H9 (cell line): ENCODE measurements around the gene HS6ST1. TPM values are rescaled to one million over a fixed set of nuclear protein-coding genes. Genes with fewer than 3 reads are reported as not detected.

Experiments used
- DNase-seq: peaks from one replicate; pipeline ENCODE4 v3.0.0-alpha.2; 2017
- H2AFZ ChIP-seq: one replicate; pipeline ENCODE4 v1.6.1; 2013; ENCODE audit warnings: mild to moderate bottlenecking, low read length, control low read depth, moderate library complexity
- H2AK5ac ChIP-seq: 2 replicates; pipeline ENCODE4 v1.6.1; 2013; ENCODE audit warnings: low read length, control low read depth, mixed read lengths; ENCODE audit not compliant: insufficient read length
- H2BK120ac ChIP-seq: one replicate; pipeline ENCODE4 v1.6.1; 2013; ENCODE audit warnings: low read depth, mild to moderate bottlenecking, low read length, control low read depth, inconsistent platforms; ENCODE audit not compliant: poor library complexity, severe bottlenecking
- H2BK12ac ChIP-seq: 2 replicates; pipeline ENCODE4 v1.6.1; 2013; ENCODE audit warnings: low read length, control low read depth, mixed read lengths, low read depth; ENCODE audit not compliant: insufficient read length
- H2BK15ac ChIP-seq: 2 replicates; pipeline ENCODE4 v1.6.1; 2013; ENCODE audit warnings: low read depth, low read length, control low read depth
- H2BK20ac ChIP-seq: one replicate; pipeline ENCODE4 v1.6.1; 2013; ENCODE audit warnings: low read depth, mild to moderate bottlenecking, low read length, control low read depth, inconsistent platforms; ENCODE audit not compliant: poor library complexity, severe bottlenecking
- H2BK5ac ChIP-seq: 2 replicates; pipeline ENCODE4 v1.6.1; 2013; ENCODE audit warnings: low read length, control low read depth, mixed read lengths; ENCODE audit not compliant: insufficient read length
- H3K14ac ChIP-seq: 2 replicates; pipeline ENCODE4 v1.6.1; 2013; ENCODE audit warnings: low read length, control low read depth; ENCODE audit not compliant: insufficient read depth
- H3K18ac ChIP-seq: 2 replicates; pipeline ENCODE4 v1.6.1; 2013; ENCODE audit warnings: low read depth, mild to moderate bottlenecking, mixed read lengths, low read length, control low read depth; ENCODE audit not compliant: insufficient read length
- H3K23ac ChIP-seq: 2 replicates; pipeline ENCODE4 v1.6.1; 2013; ENCODE audit warnings: low read length, control low read depth, mixed read lengths, low read depth; ENCODE audit not compliant: insufficient read length
- H3K23me2 ChIP-seq: 2 replicates; pipeline ENCODE4 v1.6.1; 2013; ENCODE audit warnings: low read depth, mild to moderate bottlenecking, mixed read lengths, low read length, control low read depth; ENCODE audit not compliant: insufficient read length, poor library complexity, severe bottlenecking
- H3K27ac ChIP-seq: 2 replicates; pipeline ENCODE4 v1.5.1; 2013; ENCODE audit warnings: low read length, control low read depth, mixed read lengths, low read depth; ENCODE audit not compliant: insufficient read length
- H3K27me3 ChIP-seq: 2 replicates; pipeline ENCODE4 v1.6.1; 2013; ENCODE audit warnings: low read length, control low read depth, inconsistent platforms; ENCODE audit not compliant: insufficient read depth
- H3K4ac ChIP-seq: 2 replicates; pipeline ENCODE4 v1.6.1; 2013; ENCODE audit warnings: low read depth, mild to moderate bottlenecking, control low read depth, inconsistent platforms, low read length, moderate library complexity
- H3K4me1 ChIP-seq: 2 replicates; pipeline ENCODE4 v1.6.1; 2013; ENCODE audit warnings: low read length, control low read depth, inconsistent platforms; ENCODE audit not compliant: insufficient read depth
- H3K4me2 ChIP-seq: 2 replicates; pipeline ENCODE4 v1.6.1; 2013; ENCODE audit warnings: low read length, control low read depth, mixed read lengths; ENCODE audit not compliant: insufficient read length, insufficient read depth
- H3K56ac ChIP-seq: 2 replicates; pipeline ENCODE4 v1.6.1; 2013; ENCODE audit warnings: low read depth, mild to moderate bottlenecking, mixed read lengths, low read length, control low read depth; ENCODE audit not compliant: insufficient read length
- H3K79me1 ChIP-seq: 2 replicates; pipeline ENCODE4 v1.6.1; 2013; ENCODE audit warnings: low read depth, mild to moderate bottlenecking, moderate library complexity, low read length, control low read depth, inconsistent platforms; ENCODE audit not compliant: insufficient read depth, poor library complexity, severe bottlenecking
- H3K79me2 ChIP-seq: 2 replicates; pipeline ENCODE4 v1.6.1; 2013; ENCODE audit warnings: low read length, control low read depth, inconsistent platforms; ENCODE audit not compliant: insufficient read depth
- H3K9ac ChIP-seq: 2 replicates; pipeline ENCODE4 v1.6.1; 2013; ENCODE audit warnings: low read length, control low read depth, mixed read lengths; ENCODE audit not compliant: insufficient read length; ENCODE audit errors: extremely low read depth
- H3K9me3 ChIP-seq: one replicate; pipeline ENCODE4 v1.6.1; 2013; ENCODE audit warnings: low read depth, low read length, inconsistent platforms; ENCODE audit not compliant: control insufficient read depth
- H3T11ph ChIP-seq: one replicate; pipeline ENCODE4 v1.6.1; 2013; ENCODE audit warnings: mild to moderate bottlenecking, low read length, control low read depth, inconsistent platforms
- H4K20me1 ChIP-seq: one replicate; pipeline ENCODE4 v1.6.1; 2013; ENCODE audit not compliant: control insufficient read depth, insufficient read length, insufficient read depth
- H4K5ac ChIP-seq: 2 replicates; pipeline ENCODE4 v1.6.1; 2013; ENCODE audit warnings: low read depth, mild to moderate bottlenecking, mixed read lengths, low read length, control low read depth; ENCODE audit not compliant: insufficient read length
- H4K8ac ChIP-seq: replicated peaks from 2 replicates; pipeline ENCODE4 v1.6.1; 2013; ENCODE audit warnings: low read length, control low read depth, mixed read lengths, low read depth; ENCODE audit not compliant: insufficient read length
- H4K91ac ChIP-seq: 2 replicates; pipeline ENCODE4 v1.6.1; 2013; ENCODE audit warnings: low read depth, mild to moderate bottlenecking, moderate library complexity, mixed read lengths, low read length, control low read depth; ENCODE audit not compliant: insufficient read length
- H3K27ac Mint-ChIP-seq, 3 experiments: 2 replicates in 2 of 3; 3 replicates in 1 of 3; pipeline ENCODE4 v1.8.0; 2020 to 2021; ENCODE audit warnings: mixed read lengths in 3 of 3, mild to moderate bottlenecking in 1 of 3, moderate library complexity in 1 of 3
- H3K27me3 Mint-ChIP-seq: 2 replicates; pipeline ENCODE4 v1.8.0; 2021; ENCODE audit warnings: low read depth, mild to moderate bottlenecking, moderate library complexity, mixed read lengths
- H3K36me3 Mint-ChIP-seq, 3 experiments: 2 replicates in 2 of 3; 3 replicates in 1 of 3; pipeline ENCODE4 v1.8.0; 2020 to 2021; ENCODE audit warnings: low read depth in 3 of 3, mixed read lengths in 3 of 3; ENCODE audit not compliant: insufficient read depth in 1 of 3
- H3K4me1 Mint-ChIP-seq, 2 experiments: 2 replicates each; pipeline ENCODE4 v1.8.0; 2020; ENCODE audit warnings: mixed read lengths in 2 of 2
- H3K4me3 Mint-ChIP-seq, 2 experiments: 2 replicates in 1 of 2; 3 replicates in 1 of 2; pipeline ENCODE4 v1.8.0; 2020 to 2021; ENCODE audit warnings: mild to moderate bottlenecking in 2 of 2, mixed read lengths in 2 of 2, moderate library complexity in 1 of 2
- H3K9me3 Mint-ChIP-seq, 2 experiments: 2 replicates in 1 of 2; 3 replicates in 1 of 2; pipeline ENCODE4 v1.8.0; 2020; ENCODE audit warnings: mild to moderate bottlenecking in 2 of 2, mixed read lengths in 2 of 2, moderate library complexity in 1 of 2
- WGBS: extraction: QIAGEN DNeasy Blood & Tissue Kit; methylation state at CpG from one replicate; pipeline ENCODE4 v1.1.7; 2013; ENCODE audit warnings: missing lambda C conversion rate, low lambda C conversion rate, mixed read lengths; ENCODE audit not compliant: insufficient read length; ENCODE audit errors: extremely low coverage; 5-methylcytosine and 5-hydroxymethylcytosine counted together
- total RNA-seq: library from RNA; stranded (reverse); gene quantifications from 2 replicates; pipeline ENCODE4 v1.2.1, GENCODE V29; 2021
- TF ChIP-seq, protein P1 (sequence below): fragments of 200-600 bp; sonication (generic); conservative IDR thresholded peaks from 3 replicates; pipeline ENCODE4 v1.8.0; 2021; ENCODE audit warnings: antibody characterized with exemption, mild to moderate bottlenecking

HS6ST1 gene
- total RNA-seq, 1 experiment from 2014 or later: 60.2 TPM

DNA sequence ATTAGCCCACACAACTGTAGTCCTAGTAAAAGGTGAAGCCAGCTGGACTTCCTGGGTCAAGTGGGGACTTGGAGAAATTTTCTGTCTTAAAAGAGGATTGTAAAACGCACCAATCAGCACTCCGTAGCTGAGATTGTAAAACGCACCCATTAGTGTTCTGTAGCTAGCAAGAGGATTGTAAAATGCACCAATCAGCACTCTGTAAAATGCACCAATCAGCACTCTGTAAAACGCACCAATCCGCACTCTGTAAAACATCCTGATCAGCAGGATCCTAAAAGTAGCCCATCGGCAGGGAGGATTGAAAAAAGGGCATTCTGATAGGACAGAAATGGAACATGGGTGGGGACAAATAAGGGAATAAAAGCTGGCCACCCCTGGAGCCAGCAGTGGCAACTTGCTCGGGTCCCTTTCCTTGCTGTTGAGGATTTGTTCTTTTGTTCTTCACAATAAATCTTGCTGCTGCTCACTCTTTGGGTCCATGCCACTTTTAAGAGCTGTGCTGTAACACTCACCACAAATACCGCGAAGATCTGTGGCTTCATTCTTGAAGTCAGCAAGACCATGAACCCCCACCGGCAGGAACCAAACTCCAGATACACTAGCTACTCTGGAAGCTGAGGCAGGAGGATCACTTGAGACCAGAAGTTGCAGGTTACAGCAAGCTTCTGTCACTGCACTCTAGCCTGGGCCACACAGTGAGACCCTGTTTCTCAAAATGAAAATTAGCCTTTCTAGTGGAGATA is 102.6 kb downstream of the HS6ST1 start:
- no peak for DNase-seq
- Histone ChIP-seq H3K23ac (no peak overlapping the region), H3K9me3 (no peaks in the 10 kb centered on the region), H3K4ac (no peak overlapping the region), H2BK15ac (no peak overlapping the region), H2BK120ac (no peak overlapping the region), H2BK5ac (no peak overlapping the region), H2BK20ac (no peak overlapping the region), H2AK5ac (no peak overlapping the region), H3K14ac (no peak overlapping the region), H3K9ac (no peak overlapping the region), H4K91ac (no peak overlapping the region), H3T11ph (no peak overlapping the region), H3K4me2 (no peak overlapping the region), H3K79me1 (no peaks in the 10 kb centered on the region), H3K18ac (no peak overlapping the region), H4K5ac (no peak overlapping the region), H2BK12ac (no peak overlapping the region), H4K20me1 (no peaks in the 10 kb centered on the region), H3K27ac (no peak overlapping the region), H3K4me1 (no peaks in the 10 kb centered on the region), H3K79me2 (no peaks in the 10 kb centered on the region), H4K8ac (no peak overlapping the region), H3K27me3 (no peaks in the 10 kb centered on the region), H2AFZ (no peak overlapping the region), H3K23me2 (no peaks in the 10 kb centered on the region), H3K56ac (no peak overlapping the region)
- no peak overlapping the region for H3K27ac Mint-ChIP-seq
- TF ChIP-seq, protein P1, sequence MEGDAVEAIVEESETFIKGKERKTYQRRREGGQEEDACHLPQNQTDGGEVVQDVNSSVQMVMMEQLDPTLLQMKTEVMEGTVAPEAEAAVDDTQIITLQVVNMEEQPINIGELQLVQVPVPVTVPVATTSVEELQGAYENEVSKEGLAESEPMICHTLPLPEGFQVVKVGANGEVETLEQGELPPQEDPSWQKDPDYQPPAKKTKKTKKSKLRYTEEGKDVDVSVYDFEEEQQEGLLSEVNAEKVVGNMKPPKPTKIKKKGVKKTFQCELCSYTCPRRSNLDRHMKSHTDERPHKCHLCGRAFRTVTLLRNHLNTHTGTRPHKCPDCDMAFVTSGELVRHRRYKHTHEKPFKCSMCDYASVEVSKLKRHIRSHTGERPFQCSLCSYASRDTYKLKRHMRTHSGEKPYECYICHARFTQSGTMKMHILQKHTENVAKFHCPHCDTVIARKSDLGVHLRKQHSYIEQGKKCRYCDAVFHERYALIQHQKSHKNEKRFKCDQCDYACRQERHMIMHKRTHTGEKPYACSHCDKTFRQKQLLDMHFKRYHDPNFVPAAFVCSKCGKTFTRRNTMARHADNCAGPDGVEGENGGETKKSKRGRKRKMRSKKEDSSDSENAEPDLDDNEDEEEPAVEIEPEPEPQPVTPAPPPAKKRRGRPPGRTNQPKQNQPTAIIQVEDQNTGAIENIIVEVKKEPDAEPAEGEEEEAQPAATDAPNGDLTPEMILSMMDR: no peak
- peaks cover 4 to 6% of the 10 kb centered on the region in 2 experiments; a peak in 3 of 4 replicates for H3K4me1 Mint-ChIP-seq
- H3K27me3 Mint-ChIP-seq: no peaks in the 10 kb centered on the region; the same call in none of the 2 replicates
- peaks cover 0 to 2% of the 10 kb centered on the region in 2 experiments; a peak in 1 of 5 replicates for H3K9me3 Mint-ChIP-seq
- no peaks in the 10 kb centered on the region for H3K36me3 Mint-ChIP-seq
- no CpG with 5 or more reads among the region's 10 CpGs for WGBS
- no peak overlapping the region for H3K4me3 Mint-ChIP-seq

Other genes starting within 250 kb of the HS6ST1 start
- 48.5 and 55.9 TPM in 2 replicates for gene UGGT1, start 227.7 kb downstream of the HS6ST1 start, total RNA-seq